CD4-positive, alpha-beta T cell treated with Interleukin-12 subunit alpha and Interleukin-12 subunit beta, for 1 hour (primary cell): ENCODE measurements around the gene NME1.
"Not testable (repeated sequence)": the region's sequence is repeated elsewhere in the genome, so short reads cannot be mapped to it uniquely, and the experiment has no call there.

ENCODE experiments used
- DNase-seq: peaks from one replicate; pipeline ENCODE4 v3.0.0-alpha.2; 2020

The NME1 gene

GRCh38 chr17:51147650-51148049 is 5.7 kb upstream of the NME1 start:
- DNase-seq, result no peak

- no peak for DNase-seq
Measured at GRCh38 chr17:51149163-51149562, 4.2 kb upstream of the NME1 start.

GRCh38 chr17:51150932-51151331 is 2.4 kb upstream of the NME1 start:
- DNase-seq, result no peak

DNA sequence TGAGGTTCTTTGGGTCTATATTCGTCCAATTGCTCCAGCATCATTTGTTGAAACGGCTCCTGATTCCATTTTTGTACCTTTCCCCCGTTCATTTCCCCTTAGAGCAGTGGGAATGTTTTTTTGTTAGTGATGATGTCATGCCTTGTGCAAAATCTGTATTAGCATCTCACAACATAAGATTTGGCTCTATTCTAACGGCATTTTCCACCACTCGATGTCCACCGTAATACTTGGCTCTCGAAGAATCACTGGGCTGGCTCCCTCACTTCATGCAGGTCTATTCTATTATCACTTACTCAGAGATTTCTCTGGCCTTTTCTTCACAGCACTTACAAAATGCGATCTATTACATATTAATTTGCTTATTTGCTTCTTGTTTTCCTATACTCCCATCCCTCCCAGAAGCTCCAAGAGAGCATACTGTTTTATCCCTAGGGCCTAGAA is 571 bp upstream of the NME1 start:
- no peak for DNase-seq

DNA sequence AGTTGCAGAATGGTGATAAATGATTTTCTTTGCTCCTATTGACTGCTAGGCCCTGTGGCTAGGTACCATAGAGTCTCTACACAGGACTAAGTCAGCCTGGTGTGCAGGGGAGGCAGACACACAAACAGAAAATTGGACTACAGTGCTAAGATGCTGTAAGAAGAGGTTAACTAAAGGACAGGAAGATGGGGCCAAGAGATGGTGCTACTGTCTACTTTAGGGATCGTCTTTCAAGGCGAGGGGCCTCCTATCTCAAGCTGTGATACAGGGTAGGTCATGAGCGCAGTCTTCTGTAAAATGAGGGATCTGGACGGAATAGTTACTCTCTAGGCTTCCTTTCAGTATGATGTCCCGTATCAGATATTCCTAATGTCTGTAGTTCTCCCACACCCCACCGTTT is 817 bp downstream of the NME1 start:
- DNase-seq, result peak; percentile 6

- DNase-seq, result no peak
Measured at GRCh38 chr17:51155416-51155815, 2.1 kb downstream of the NME1 start.

DNA sequence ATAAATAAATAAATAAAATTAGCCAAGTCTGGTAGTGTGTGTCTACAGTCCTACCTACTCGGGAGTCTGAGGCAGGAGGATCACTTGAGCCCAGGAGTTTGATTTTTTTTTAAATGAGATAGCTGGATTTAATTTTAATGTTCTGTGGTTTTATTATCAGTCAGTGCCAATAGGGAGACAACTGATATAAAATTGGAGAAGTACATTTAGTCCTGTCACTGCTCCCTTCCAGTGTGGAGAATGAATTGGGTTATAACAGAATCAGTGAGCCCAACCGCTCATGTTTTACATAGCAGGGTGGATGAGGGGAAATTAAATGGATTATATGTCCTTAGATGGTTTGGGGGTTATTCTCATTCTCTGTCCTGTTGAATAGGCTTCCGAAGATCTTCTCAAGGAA is 6.2 kb downstream of the NME1 start:
- DNase-seq, result no peak

DNA sequence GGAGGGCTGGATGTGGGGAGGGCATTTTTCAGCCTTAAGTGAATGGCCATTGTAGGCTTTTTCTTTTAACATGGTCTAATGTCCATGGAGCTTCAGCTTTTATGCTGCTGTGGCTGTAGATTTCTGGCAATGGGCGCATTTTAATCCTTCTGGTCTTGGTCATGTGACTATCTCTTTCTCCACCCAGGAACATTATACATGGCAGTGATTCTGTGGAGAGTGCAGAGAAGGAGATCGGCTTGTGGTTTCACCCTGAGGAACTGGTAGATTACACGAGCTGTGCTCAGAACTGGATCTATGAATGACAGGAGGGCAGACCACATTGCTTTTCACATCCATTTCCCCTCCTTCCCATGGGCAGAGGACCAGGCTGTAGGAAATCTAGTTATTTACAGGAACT is 8.2 kb downstream of the NME1 start:
- DNase-seq, result no peak

GRCh38 chr17:51164911-51165679 is 11.7 kb downstream of the NME1 start:
- no peak for DNase-seq

GRCh38 chr17:51165680-51166197 is 12.4 kb downstream of the NME1 start:
- DNase-seq, result no peak

DNA sequence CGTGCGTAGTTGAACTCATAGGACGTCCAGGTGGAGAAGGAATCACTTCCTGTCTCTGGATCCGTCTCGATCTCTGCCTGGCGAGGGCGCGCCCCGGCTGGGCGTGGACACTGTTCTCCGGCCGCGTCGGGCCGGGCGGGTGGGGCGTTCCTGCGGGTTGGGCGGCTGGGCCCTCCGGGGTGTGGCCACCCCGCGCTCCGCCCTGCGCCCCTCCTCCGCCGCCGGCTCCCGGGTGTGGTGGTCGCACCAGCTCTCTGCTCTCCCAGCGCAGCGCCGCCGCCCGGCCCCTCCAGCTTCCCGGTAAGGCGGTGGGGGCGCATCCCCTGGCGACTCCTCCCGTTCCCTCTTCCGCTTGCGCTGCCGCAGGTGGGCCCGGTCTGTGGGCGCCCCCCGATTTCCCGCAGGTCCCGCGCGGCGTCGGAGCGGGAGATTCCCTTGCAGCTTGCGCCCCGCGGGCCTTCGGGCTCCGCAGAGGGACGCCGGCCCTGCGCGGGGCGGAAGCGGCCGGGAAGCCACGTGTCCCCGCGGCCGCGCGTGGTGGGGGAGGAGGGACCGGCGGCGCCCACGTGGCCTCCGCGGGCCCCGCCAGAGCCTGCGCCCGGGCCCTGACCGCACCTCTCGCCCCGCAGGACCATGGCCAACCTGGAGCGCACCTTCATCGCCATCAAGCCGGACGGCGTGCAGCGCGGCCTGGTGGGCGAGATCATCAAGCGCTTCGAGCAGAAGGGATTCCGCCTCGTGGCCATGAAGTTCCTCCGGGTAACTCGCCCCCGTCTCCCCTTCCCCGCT is 13.0 kb downstream of the NME1 start, which contains the start of gene NME2:
NME2 (plus strand) TSS at position 214 of the 789 bp plus-strand sequence; CDS start at position 634, 420 bp downstream.
- peak; percentile 71 for DNase-seq

DNA sequence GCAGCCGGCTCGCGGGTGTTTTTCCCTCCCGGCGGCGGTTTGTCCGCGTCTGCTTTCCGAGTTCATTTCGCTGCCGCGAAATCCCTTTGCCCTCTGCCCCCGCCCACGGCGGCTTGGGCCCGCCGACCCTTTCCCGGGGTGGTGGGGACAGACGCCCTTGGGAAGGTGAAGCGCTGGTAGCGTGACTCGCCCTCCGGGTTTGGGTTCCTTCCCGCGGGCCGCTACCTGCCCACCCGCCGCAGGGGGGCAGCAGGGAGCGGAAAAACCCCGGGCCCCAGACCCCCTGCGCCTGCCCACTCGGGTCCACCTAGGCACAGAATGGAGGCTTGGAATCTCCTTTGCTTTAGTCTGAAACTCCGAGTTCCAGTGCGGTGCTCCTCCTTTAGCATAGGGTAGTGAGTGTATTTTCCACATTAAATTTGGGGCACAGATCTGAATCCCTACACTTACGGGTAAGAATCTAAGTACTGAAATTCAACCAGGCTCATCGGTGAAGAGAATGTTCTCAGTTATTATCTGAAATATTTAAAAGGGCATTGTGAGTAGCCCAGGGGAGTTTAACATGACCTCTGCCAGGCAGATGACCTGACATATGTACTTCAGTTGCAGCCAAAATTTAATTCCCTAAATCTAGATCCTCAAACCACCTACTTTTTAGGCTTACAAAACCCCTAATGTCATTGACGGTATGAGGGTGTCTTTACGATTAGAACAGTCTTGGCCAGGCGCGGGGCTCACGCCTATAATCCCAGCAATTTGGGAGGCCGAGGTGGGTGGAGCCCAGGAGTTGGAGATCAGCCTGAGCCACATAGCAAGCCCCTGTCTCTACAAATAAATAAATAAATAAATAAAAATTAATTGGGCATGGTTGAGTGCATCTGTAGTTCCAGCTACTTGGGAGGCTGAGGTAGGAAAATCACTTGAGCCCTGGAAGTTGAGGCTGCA is 13.9 kb downstream of the NME1 start:
- DNase-seq, result peak; percentile 63

DNA sequence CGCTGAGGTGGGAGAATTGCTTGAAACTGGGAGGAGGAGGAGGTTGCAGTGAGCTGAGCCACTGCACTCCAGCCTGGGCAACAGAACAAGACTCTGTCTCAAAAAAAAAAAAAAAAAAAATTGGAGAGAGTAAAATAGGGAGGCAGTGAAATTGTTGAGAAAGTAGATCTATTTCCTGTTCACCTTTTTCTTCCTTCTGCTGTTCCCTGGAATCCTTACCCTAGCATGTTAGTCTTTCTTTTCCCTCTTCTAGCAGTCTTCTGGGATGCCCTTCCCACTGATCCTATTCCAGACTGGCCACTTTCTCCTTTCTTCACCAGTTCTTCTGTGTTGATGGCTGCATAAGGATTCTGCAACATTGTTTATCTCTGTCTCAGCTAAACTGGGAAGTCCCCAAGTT is 16.0 kb downstream of the NME1 start:
- no peak for DNase-seq

GRCh38 chr17:51170736-51171135 is 17.4 kb downstream of the NME1 start:
- no peak for DNase-seq

DNA sequence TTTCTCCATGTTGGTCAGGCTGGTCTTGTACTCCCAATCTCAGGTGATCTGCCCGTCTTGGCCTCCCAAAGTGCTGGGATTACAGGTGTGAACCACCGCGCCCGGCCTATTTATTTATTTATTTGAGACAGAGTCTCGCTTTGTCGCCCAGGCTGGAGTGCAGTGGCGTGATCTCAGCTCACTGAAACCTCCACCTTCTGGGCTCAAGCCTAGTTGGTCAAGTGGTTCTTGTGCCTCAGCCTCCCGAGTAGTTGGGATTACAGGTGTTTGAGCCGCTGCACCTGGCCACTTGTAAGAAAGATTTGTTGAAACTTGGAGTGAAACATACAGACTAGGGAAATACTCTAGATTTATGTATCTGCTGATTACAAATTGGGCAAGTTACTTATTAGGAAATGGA is 18.7 kb downstream of the NME1 start:
- DNase-seq, result not testable (repeated sequence)

- DNase-seq, result no peak
Measured at GRCh38 chr17:51180486-51180885, 27.1 kb downstream of the NME1 start.

GRCh38 chr17:51184124-51184523 is 30.8 kb downstream of the NME1 start:
- DNase-seq, result no peak

- no peak for DNase-seq
Measured at GRCh38 chr17:51185763-51186332, 32.5 kb downstream of the NME1 start.

- no peak for DNase-seq
Measured at GRCh38 chr17:51188271-51188833, 35.0 kb downstream of the NME1 start.

DNA sequence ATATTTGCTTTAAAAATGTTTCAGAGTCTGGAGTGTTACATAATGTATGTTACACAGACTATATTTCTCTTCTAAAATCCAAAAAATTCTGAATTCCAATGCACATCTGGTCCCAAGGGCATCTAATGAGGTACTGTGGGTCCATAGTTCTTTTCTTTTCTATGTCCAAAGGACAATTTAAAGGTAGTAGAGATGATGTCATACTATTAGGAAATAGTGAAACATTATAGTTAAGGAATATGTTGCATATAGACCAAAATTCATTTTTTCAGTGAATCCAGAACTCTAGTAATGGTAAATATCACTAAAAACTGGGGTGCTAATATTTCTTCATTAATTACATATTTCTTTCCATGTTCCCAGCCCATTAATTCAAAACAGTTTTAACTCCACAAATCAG is 35.8 kb downstream of the NME1 start:
- no peak for DNase-seq

GRCh38 chr17:51189628-51190027 is 36.3 kb downstream of the NME1 start:
- DNase-seq, result no peak

- no peak for DNase-seq
Measured at GRCh38 chr17:51191895-51192294, 38.5 kb downstream of the NME1 start.
